ENCODE measurements around the gene PTPRN2. TPM values are rescaled to one million over a fixed set of nuclear protein-coding genes. Genes with fewer than 3 reads are reported as not detected.

The PTPRN2 gene
- total and polyA plus RNA-seq, 2 of the 13 experiments (the other 11 are each of a cell fraction or from before 2014, with no cell fraction given) = 2.5 to 24.2 TPM

GRCh38 chr7:157516911-157517781, 1070.5 kb downstream of the PTPRN2 start (continued):
- no peak for TF ChIP-seq KDM4B (CRISPR knock-in tag; IDR thresholded peaks at IDR 0.05)
- no peak for TF ChIP-seq KLF15 (CRISPR knock-in tag; IDR thresholded peaks at IDR 0.05; ENCODE audit: borderline replicate concordance)
- TF ChIP-seq ZNF704 (CRISPR knock-in tag; IDR thresholded peaks at IDR 0.05; ENCODE audit: borderline replicate concordance) = no peak
- no peak for TF ChIP-seq TP53 (CRISPR knock-in tag; conservative IDR thresholded peaks at IDR 0.05)
- no peak for TF ChIP-seq GRHL1 (CRISPR knock-in tag; conservative IDR thresholded peaks at IDR 0.05)
- no peak for TF ChIP-seq ZNF350 (CRISPR knock-in tag; IDR thresholded peaks at IDR 0.05; ENCODE audit: borderline replicate concordance, low read depth)
- no peak for TF ChIP-seq ZMYM2 (CRISPR knock-in tag; IDR thresholded peaks at IDR 0.05)

- no TSS peak for BruUV-seq (replicated peaks)
- no peak overlapping the region for H3K27ac ChIP-seq (ENCODE audit: extremely low read length, insufficient read depth, low read length)
- H3K4me3 ChIP-seq (replicated peaks in 1 of 3; ENCODE audit: insufficient read depth in 1 of 3, low read depth in 2 of 3, low read length in 3 of 3) = no peak overlapping the region
- in situ Hi-C loops (cut with HindIII; ENCODE audit: extremely low pct_ligation_motif_present, low pct_unique_long_range_greater_than_20kb) = no loop called here
- DNase-seq (ENCODE audit: low spot score) = no peak
- ChIA-PET POLR2A (no interaction called here), CTCF (ENCODE audit: low intra/inter-chr PET ratio, low total read pairs) (no interaction called here)
- H3K4me1 ChIP-seq (ENCODE audit: insufficient read depth, low read length) = no peaks in the 10 kb centered on the region
- no peak for ATAC-seq
- H4K20me1 ChIP-seq (ENCODE audit: insufficient read depth, low read length) = no peaks in the 10 kb centered on the region
- H3K36me3 ChIP-seq (replicated peaks in 1 of 2; ENCODE audit: control insufficient read depth in 1 of 2, insufficient read depth in 2 of 2, low read length in 2 of 2) = no peaks in the 10 kb centered on the region
- H3K4me2 ChIP-seq (ENCODE audit: low read depth, low read length) = no peak overlapping the region
- 20% methylated on average over 5 of the region's 13 CpGs for WGBS (ENCODE audit: low lambda C conversion rate)
- FAIRE-seq = no peak
- no peaks in the 10 kb centered on the region for H3K9me3 ChIP-seq (ENCODE audit: low read length)
- H3K27me3 ChIP-seq (ENCODE audit: control insufficient read depth in 1 of 2, insufficient read depth in 2 of 2, low read length in 2 of 2) = peaks cover 13 to 81% of the 10 kb centered on the region in 2 experiments
- intact Hi-C loops (cut with micrococcal nuclease; ENCODE audit: unreplicated experiment) = no loop called here
- H2AFZ ChIP-seq (ENCODE audit: low read length) = no peak overlapping the region
- no peaks in the 10 kb centered on the region for H3K79me2 ChIP-seq (ENCODE audit: insufficient read depth, low read length)
- no peak overlapping the region for H3K9ac ChIP-seq (ENCODE audit: insufficient read depth, low read depth, low read length)
- TF ChIP-seq ZNF281 (CRISPR knock-in tag; IDR thresholded peaks at IDR 0.05; ENCODE audit: borderline replicate concordance) (no peak), ZNF749 (CRISPR knock-in tag; IDR thresholded peaks at IDR 0.05; ENCODE audit: borderline replicate concordance) (no peak), BCL6 (CRISPR knock-in tag; IDR thresholded peaks at IDR 0.05) (no peak), MLX (CRISPR knock-in tag; IDR thresholded peaks at IDR 0.05) (no peak), ZNF124 (CRISPR knock-in tag; IDR thresholded peaks at IDR 0.05) (no peak), ARID2 (CRISPR knock-in tag; IDR thresholded peaks at IDR 0.05; ENCODE audit: borderline replicate concordance) (no peak), SNAPC5 (CRISPR knock-in tag; IDR thresholded peaks at IDR 0.05; ENCODE audit: borderline replicate concordance) (no peak), ZSCAN12 (CRISPR knock-in tag; IDR thresholded peaks at IDR 0.05) (no peak), ZNF772 (CRISPR knock-in tag; IDR thresholded peaks at IDR 0.05) (no peak)
These were observed 1071.3 kb downstream of the PTPRN2 start for GRCh38 chr7:157516311-157516710.
